ENCODE results near the gene BTNL8. TPM values are rescaled to one million over a fixed set of nuclear protein-coding genes. Genes with fewer than 3 reads are reported as not detected.

BTNL8 gene
- total RNA-seq, 1 experiment from 2014 or later, result not detected

GRCh38 chr5:180860887-180861822 is 37.8 kb upstream of the BTNL8 start, which contains the start of gene ZFP62:
TSS of gene ZFP62 (minus strand) at chr5:180861276. CDS start at chr5:180861219, 57 bp downstream.
- intact Hi-C loops (cut with micrococcal nuclease), result loop anchor here (1.0 to 2.0 kb wide), 6 partner anchors 30 to 292 kb away; partner anchors contain the start of gene MGAT1
- no TSS peak for BruUV-seq (replicated peaks)

DNA sequence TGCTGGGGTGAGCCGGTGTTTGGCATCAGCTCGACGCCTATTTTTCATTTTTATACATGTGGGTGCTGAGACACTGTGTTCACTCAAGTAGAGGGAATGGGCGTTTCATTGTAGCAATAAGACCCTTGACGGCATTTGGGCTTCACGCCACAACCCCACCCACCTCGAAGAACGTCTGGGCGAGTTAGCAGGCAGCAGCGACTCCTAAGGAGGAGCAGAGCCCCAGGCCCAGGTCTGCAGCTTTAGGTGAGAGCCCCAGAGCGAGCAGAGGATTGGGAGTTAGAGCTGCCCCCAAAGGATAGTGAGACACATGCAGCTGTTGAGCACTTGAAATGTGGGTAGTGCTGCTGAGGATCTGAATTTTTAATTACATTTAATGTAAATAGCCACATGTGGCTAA is 36.3 kb upstream of the BTNL8 start:
- peaks cover 26% of the 10 kb centered on the region for H3K4me1 ChIP-seq (ENCODE audit: insufficient read depth, low read length)
- H2AFZ ChIP-seq (ENCODE audit: low read length), result no peak overlapping the region
- H3K27ac ChIP-seq (ENCODE audit: low read length), result no peak overlapping the region
- intact Hi-C loops (cut with micrococcal nuclease), result no loop called here
- H3K79me2 ChIP-seq (ENCODE audit: low read length), result peaks cover 27% of the 10 kb centered on the region
- DNase-seq (no peak), ATAC-seq (no peak)
- no peaks in the 10 kb centered on the region for H3K36me3 ChIP-seq (ENCODE audit: low read depth, low read length)
- no peak overlapping the region for H3K9ac ChIP-seq (ENCODE audit: low read length)
- ChIA-PET POLR2A (ENCODE audit: unreplicated experiment) (no interaction called here), CTCF (no interaction called here)
- H3K4me2 ChIP-seq (ENCODE audit: low read length), result no peak overlapping the region
- H4K20me1 ChIP-seq (ENCODE audit: low read length), result no peaks in the 10 kb centered on the region
- H3K27me3 ChIP-seq (ENCODE audit: low read length), result no peaks in the 10 kb centered on the region
- no peaks in the 10 kb centered on the region for H3F3A ChIP-seq (ENCODE audit: low read length, unreplicated experiment)
- H3K9me2 ChIP-seq (replicated peaks; ENCODE audit: low read length), result no peaks in the 10 kb centered on the region
- no TSS peak for BruUV-seq (replicated peaks)
- TF ChIP-seq, protein P1, sequence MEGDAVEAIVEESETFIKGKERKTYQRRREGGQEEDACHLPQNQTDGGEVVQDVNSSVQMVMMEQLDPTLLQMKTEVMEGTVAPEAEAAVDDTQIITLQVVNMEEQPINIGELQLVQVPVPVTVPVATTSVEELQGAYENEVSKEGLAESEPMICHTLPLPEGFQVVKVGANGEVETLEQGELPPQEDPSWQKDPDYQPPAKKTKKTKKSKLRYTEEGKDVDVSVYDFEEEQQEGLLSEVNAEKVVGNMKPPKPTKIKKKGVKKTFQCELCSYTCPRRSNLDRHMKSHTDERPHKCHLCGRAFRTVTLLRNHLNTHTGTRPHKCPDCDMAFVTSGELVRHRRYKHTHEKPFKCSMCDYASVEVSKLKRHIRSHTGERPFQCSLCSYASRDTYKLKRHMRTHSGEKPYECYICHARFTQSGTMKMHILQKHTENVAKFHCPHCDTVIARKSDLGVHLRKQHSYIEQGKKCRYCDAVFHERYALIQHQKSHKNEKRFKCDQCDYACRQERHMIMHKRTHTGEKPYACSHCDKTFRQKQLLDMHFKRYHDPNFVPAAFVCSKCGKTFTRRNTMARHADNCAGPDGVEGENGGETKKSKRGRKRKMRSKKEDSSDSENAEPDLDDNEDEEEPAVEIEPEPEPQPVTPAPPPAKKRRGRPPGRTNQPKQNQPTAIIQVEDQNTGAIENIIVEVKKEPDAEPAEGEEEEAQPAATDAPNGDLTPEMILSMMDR (conservative IDR thresholded peaks at IDR 0.05; ENCODE audit: low read depth, low read length), result no peak
- TF ChIP-seq EZH2 (IDR thresholded peaks at IDR 0.05; ENCODE audit: low read length, unreplicated experiment) (no peak), EZH2phosphoT487 (IDR thresholded peaks at IDR 0.05; ENCODE audit: borderline replicate concordance, low read length) (no peak)
- no peak overlapping the region for H3K4me3 ChIP-seq (ENCODE audit: low read length)
- H3K9me3 ChIP-seq (ENCODE audit: low read length), result no peaks in the 10 kb centered on the region

More at GRCh38 chr5:180860887-180861822, 37.8 kb upstream of the BTNL8 start, which contains the start of gene ZFP62:
- H3K4me1 ChIP-seq (ENCODE audit: insufficient read depth, low read length), result peaks cover 21% of the 10 kb centered on the region
- peak within 1 kb of the TSS; percentile 76 for H3K27ac ChIP-seq (ENCODE audit: low read length)
- peak within 1 kb of the TSS; percentile 88 for H3K4me2 ChIP-seq (ENCODE audit: low read length)
- ChIA-PET CTCF (interaction anchor here (0.5 kb wide), 1 partner anchor 77 kb away, joined by 4 read pairs; no protein-coding TSS in a partner anchor), POLR2A (ENCODE audit: unreplicated experiment) (interaction anchor here (0.7 kb wide), 1 partner anchor 141 kb away, joined by 5 read pairs; no protein-coding TSS in a partner anchor)
- H3K9ac ChIP-seq (ENCODE audit: low read length), result peak within 1 kb of the TSS; percentile 98
- peak within 1 kb of the TSS; percentile 99 for H3K4me3 ChIP-seq (ENCODE audit: low read length)
- peak within 1 kb of the TSS; percentile 100 for H2AFZ ChIP-seq (ENCODE audit: low read length)
- H3K36me3 ChIP-seq (ENCODE audit: low read depth, low read length), result peaks cover 3% of the 10 kb centered on the region; the same call in 1 of the 2 replicates
- no peaks in the 10 kb centered on the region for H3K27me3 ChIP-seq (ENCODE audit: low read length)
- ATAC-seq (peak; percentile 94), DNase-seq (peak; percentile 98)
- peaks cover 29% of the 10 kb centered on the region for H3K79me2 ChIP-seq (ENCODE audit: low read length)
- H4K20me1 ChIP-seq (ENCODE audit: low read length), result no peaks in the 10 kb centered on the region
- H3K9me3 ChIP-seq (ENCODE audit: low read length), result no peaks in the 10 kb centered on the region
- H3F3A ChIP-seq (ENCODE audit: low read length, unreplicated experiment), result no peaks in the 10 kb centered on the region
- no peaks in the 10 kb centered on the region for H3K9me2 ChIP-seq (replicated peaks; ENCODE audit: low read length)
- TF ChIP-seq, protein P1 (conservative IDR thresholded peaks at IDR 0.05; ENCODE audit: low read depth, low read length), result 0 out of 2 replicates have a peak, but pooled peaks have one; percentile 15
- no peak for TF ChIP-seq EZH2 (IDR thresholded peaks at IDR 0.05; ENCODE audit: low read length, unreplicated experiment)

All from PC-3 (cell line).